ENCODE measurements around the gene RAB31. TPM values are rescaled to one million over a fixed set of nuclear protein-coding genes. Genes with fewer than 3 reads are reported as not detected.

RAB31 gene
- total RNA-seq, 4 donors from 2014 or later, result 24.5 to 91.6 (median 70.2) TPM

DNA sequence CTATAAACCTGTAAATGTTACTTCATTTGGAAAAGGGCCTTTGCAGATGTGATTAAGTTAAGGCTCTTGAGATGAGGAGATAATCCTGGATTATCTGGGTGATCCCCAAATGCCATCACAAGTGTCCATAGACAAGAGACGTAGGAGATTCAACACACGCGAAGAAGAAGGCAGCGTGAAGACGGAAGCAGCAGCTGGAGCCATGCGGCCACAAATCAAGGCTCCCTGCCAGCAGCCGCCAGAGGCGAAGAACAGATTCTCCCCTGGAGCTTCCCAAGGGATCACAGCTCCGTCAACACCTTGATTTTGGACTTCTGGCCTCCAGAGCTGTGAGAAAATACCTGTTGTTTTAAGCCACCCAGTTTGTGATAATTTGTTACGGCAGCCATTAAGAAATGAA is 194.7 kb downstream of the RAB31 start:
- no peak for TF ChIP-seq CTCF (IDR thresholded peaks at IDR 0.05; ENCODE audit: low read depth)

DNA sequence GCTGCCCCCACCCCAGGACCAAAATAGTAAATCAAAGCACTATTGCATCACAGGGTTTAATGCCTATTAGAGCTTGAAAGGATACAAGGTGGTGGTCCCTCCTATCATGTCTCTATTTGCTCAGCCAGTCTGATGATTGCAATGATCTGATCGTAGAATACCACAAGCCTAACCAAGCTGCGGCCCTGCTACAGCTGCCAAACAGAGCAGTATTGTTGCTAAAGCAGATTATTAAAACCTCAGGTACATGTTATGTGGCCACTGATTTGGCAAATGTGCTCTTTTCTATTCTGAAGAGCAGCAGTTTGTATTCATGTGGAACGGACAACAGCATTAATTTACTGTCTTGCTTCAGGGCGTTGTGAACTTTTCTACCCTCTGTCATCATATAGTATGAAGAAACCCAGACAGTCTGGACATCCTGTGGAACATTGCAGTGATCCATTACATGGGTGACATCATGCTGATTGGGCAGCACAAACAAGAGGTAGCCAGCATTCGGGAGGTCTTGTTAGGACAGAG is 197.4 kb downstream of the RAB31 start:
- no peak for TF ChIP-seq CTCF (IDR thresholded peaks at IDR 0.05; ENCODE audit: low read depth)

DNA sequence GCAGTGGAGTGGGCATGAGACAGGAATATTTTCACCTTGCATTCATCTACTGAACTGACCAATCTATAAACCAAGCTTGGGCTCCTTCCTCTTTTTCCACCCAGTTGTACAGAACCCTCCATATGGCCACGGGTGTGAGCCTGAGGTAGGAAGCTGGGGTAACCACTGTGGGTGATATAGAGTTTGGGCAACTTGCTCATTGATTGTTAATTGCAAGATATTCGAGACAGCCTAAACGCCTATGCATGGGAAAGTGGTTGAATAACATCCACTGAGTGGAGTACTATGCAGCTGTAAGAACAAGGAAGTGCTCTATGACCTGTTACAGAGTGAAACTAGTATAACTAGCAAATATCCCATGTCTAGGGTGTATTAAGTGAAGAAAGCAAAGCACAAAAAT is 198.4 kb downstream of the RAB31 start:
- no peak for TF ChIP-seq CTCF (IDR thresholded peaks at IDR 0.05; ENCODE audit: low read depth)

GRCh38 chr18:9907867-9908266 is 199.8 kb downstream of the RAB31 start:
- no peak for TF ChIP-seq CTCF (IDR thresholded peaks at IDR 0.05; ENCODE audit: low read depth)

DNA sequence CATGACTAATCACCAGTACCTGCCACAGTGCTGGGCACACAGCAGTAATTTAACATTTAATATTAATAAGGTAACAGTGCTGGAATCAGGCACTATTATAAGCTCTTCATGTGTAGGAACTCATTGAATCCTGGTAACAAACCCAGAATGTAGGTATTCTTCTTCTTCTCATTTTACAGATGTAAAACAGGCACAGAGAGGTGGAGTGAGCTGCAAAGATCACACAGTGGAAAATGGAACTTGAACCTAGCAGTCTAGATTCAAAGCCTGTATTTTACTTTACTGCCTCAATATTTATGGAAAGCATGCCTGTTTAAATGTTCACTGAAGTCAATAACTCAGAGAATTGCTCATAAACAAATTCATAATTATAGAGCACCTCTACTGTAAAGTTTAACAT is 202.0 kb downstream of the RAB31 start:
- TF ChIP-seq CTCF (IDR thresholded peaks at IDR 0.05; ENCODE audit: low read depth), result no peak

DNA sequence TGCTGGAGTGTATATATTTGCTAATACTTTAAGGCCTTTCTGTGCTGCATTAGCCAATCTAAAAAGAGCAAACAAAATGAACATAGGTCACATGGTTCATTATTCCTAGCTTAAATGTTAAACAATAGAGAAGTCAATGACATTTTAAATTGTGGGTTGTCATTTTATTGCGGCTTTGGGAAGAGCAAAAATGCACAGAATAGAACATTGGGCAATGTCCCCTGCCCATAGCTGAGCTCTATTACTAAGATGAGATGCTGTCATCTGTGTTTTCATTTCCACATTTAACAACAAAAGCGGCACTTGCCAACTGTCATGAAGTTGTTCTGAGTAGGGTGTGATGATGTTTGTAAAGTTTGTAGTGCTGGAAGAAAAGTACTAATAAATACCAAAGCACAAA is 202.6 kb downstream of the RAB31 start:
- TF ChIP-seq CTCF (IDR thresholded peaks at IDR 0.05; ENCODE audit: low read depth), result no peak

DNA sequence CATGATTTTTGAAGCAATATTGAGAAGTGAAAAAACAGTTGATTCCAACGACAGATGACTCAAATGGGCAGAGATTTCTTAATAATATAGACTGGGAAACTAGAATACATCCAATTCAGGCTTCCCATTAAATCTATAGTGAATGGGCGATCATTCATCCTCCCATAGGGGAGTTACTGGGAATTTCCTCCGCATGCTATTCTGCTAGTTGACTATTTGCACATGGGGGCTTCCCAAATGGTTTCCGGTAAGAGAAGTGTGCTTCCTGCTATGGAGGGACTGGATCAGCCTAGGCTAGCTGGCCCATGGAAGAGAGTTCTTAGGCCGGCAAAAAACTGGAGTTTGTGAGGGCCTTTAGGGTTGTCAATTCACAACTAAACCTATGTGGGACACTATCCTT is 203.1 kb downstream of the RAB31 start:
- no peak for TF ChIP-seq CTCF (IDR thresholded peaks at IDR 0.05; ENCODE audit: low read depth)

Small RNAs within 50 kb of the gene (small RNA-seq; reads per million reads assigned to genes)
- gene RN7SL862P, result not detected
- gene RNA5SP449, result not detected

Other genes with a start within 250 kb of the RAB31 start
- gene RALBP1, start 232.8 kb upstream of the RAB31 start, total RNA-seq, result 10 to 100 TPM; 66.4 to 88.3 (median 76.5) TPM
- 10 to 100 TPM; 61.7 to 96.0 (median 79.2) TPM for gene PPP4R1, start 93.7 kb upstream of the RAB31 start, total RNA-seq
- under 1 TPM in 1 of 4 donors, not detected in 3; 0.33 TPM for gene TXNDC2, start 177.7 kb downstream of the RAB31 start, total RNA-seq
- 100 to 1,000 TPM; 176 to 282 (median 249) TPM for gene VAPA, start 205.7 kb downstream of the RAB31 start, total RNA-seq